HUES48 (cell line): ENCODE measurements around the gene CTSH.

Source experiments
- H3K27ac ChIP-seq: one replicate; pipeline ENCODE4 v1.7.0; 2013; ENCODE audit warnings: low read depth, low read length, inconsistent platforms
- H3K27me3 ChIP-seq: 2 replicates; pipeline ENCODE4 v1.6.1; 2013; ENCODE audit warnings: mild to moderate bottlenecking, low read length; ENCODE audit not compliant: control insufficient read depth, insufficient read depth
- H3K36me3 ChIP-seq: 2 replicates; pipeline ENCODE4 v1.6.1; 2013; ENCODE audit warnings: low read length; ENCODE audit not compliant: control insufficient read depth, insufficient read depth
- H3K4me1 ChIP-seq: 2 replicates; pipeline ENCODE4 v1.6.1; 2013; ENCODE audit warnings: mild to moderate bottlenecking, low read length; ENCODE audit not compliant: control insufficient read depth, insufficient read depth
- H3K4me3 ChIP-seq: 2 replicates; pipeline ENCODE4 v1.5.1; 2013; ENCODE audit warnings: mild to moderate bottlenecking, low read depth, low read length
- H3K9ac ChIP-seq: 2 replicates; pipeline ENCODE4 v1.6.1; 2013; ENCODE audit warnings: mild to moderate bottlenecking, low read depth, low read length, moderate library complexity
- H3K9me3 ChIP-seq: 2 replicates; pipeline ENCODE4 v1.6.1; 2013; ENCODE audit warnings: low read length; ENCODE audit not compliant: control insufficient read depth, insufficient read depth

The CTSH gene

GRCh38 chr15:78937132-78937739 lies 7.6 kb downstream of the CTSH start:
- Histone ChIP-seq H3K4me3 (no peak overlapping the region), H3K27ac (no peak overlapping the region), H3K27me3 (no peaks in the 10 kb centered on the region), H3K4me1 (no peaks in the 10 kb centered on the region), H3K9ac (no peak overlapping the region), H3K36me3 (no peaks in the 10 kb centered on the region), H3K9me3 (no peaks in the 10 kb centered on the region)

DNA sequence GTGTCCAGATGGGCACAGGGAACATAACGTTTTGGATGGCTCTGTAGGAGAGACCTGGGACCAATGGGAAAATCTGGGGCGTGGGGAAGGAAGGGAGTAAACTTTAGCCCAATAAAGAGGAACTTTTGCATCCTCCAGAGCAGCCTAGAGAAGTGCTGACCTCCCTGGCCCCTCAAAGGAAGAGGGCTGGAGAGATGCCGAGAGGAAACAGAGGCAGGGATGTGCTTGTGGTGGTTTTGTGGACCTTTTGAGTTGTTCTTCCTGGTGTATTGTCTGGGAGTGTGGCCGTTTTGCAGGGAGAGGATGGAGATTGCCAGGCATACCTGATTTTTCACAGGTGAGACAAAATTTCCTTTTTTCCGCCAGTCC lies 10.2 kb downstream of the CTSH start:
- Histone ChIP-seq H3K9ac (no peak overlapping the region), H3K4me1 (no peaks in the 10 kb centered on the region), H3K9me3 (no peaks in the 10 kb centered on the region), H3K36me3 (no peaks in the 10 kb centered on the region), H3K27ac (no peak overlapping the region), H3K4me3 (no peak overlapping the region), H3K27me3 (no peaks in the 10 kb centered on the region)

- Histone ChIP-seq H3K27ac (no peak overlapping the region), H3K4me1 (no peaks in the 10 kb centered on the region), H3K9me3 (no peaks in the 10 kb centered on the region), H3K4me3 (no peak overlapping the region), H3K9ac (no peak overlapping the region), H3K36me3 (no peaks in the 10 kb centered on the region), H3K27me3 (no peaks in the 10 kb centered on the region)
These were observed 10.8 kb downstream of the CTSH start for GRCh38 chr15:78933823-78934654.

GRCh38 chr15:78933187-78933822 lies 11.5 kb downstream of the CTSH start:
- Histone ChIP-seq H3K27me3 (no peaks in the 10 kb centered on the region), H3K4me1 (no peaks in the 10 kb centered on the region), H3K27ac (no peak overlapping the region), H3K9me3 (no peaks in the 10 kb centered on the region), H3K36me3 (no peaks in the 10 kb centered on the region), H3K9ac (no peak overlapping the region), H3K4me3 (no peak overlapping the region)

- Histone ChIP-seq H3K4me1 (no peaks in the 10 kb centered on the region), H3K27me3 (no peaks in the 10 kb centered on the region), H3K27ac (no peak overlapping the region), H3K9ac (no peak overlapping the region), H3K9me3 (no peaks in the 10 kb centered on the region), H3K4me3 (no peak overlapping the region), H3K36me3 (no peaks in the 10 kb centered on the region)
These were observed 12.5 kb downstream of the CTSH start for GRCh38 chr15:78932258-78932808.

DNA sequence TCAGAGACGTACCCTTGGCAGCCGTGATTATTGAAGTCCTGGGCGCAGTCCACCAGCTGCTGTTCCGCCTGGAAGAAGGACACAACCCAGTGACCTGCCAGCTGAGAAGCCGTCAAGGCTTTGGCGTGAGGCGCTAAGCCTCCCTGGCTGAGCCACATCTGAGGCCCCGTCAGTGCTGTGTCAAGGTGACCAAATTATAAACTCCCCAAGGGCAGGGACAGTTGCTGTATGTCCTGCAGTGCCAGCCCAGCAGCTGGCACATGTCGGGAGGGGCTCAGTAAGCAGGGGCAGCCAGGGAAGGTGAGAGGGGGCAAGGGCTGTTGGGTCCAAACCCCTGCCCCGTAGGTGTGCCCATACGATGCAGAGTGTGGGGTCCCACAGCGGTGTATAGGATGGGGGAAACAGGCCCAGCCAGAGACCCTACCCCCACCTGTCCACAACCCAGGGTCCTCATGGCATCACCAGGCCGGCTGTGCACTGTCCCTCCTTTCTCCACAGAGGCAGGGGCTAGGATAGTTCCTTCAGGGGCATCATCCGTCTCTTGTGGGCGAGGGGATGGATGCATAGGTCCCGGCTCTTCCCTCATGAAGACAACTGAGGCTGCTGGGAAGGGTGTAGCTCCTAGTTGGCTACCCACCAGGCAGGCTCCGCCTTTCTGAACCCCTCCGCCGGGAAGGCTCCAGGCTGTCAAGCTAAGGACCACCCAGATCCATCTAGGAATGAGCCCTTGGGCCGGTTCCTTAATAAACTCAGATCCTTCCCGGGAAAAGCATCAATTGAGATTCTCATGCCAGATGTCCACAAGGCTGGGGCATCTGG lies 13.2 kb downstream of the CTSH start:
- Histone ChIP-seq H3K27me3 (no peaks in the 10 kb centered on the region), H3K27ac (no peak overlapping the region), H3K9me3 (no peaks in the 10 kb centered on the region), H3K4me3 (no peak overlapping the region), H3K36me3 (no peaks in the 10 kb centered on the region), H3K9ac (no peak overlapping the region), H3K4me1 (no peaks in the 10 kb centered on the region)

DNA sequence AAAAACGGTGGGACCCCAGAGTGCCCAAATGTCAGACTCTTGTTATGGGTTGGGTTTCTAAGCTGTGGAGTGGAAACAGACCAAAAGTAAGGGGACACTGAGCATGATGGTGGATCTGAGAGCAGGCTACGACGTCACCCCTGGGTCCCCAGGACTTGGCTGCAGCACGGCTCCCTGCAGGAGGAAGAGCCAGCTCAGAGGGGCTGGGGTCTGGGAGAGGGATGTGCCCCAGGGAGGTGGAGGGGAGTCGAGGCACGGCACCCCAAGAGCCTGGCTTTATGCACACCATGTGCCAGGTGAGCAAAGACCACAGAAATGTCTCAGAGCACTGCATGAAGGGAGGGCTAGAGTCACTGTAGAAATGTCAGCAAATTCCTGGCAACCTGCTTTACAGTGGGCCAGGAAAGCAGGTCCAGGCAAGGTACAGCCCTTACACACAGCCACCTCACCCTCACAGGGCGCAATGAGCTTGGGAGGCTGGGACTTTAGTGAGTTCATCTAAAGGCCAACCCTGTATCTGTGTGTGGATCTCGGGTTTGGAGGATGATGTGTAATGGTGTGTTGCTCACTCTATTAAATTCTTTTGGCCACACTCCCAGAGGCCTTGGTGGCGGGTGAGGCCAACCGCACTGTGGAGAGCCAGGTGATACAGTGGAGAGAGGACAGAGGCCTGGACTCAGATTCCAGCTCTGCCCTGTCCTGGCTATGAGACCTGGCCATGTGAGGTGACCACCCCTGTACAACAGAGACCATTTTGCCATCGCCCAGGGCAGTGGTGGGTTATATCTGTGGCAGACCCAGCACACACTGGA lies 14.1 kb downstream of the CTSH start:
- no peak overlapping the region for H3K27ac ChIP-seq
- H3K36me3 ChIP-seq, result no peaks in the 10 kb centered on the region
- no peak overlapping the region for H3K9ac ChIP-seq

GRCh38 chr15:78929536-78930264 lies 15.1 kb downstream of the CTSH start:
- H3K27ac ChIP-seq, result no peak overlapping the region
- no peaks in the 10 kb centered on the region for H3K27me3 ChIP-seq
- H3K4me1 ChIP-seq, result no peaks in the 10 kb centered on the region
- H3K4me3 ChIP-seq, result no peak overlapping the region
- no peaks in the 10 kb centered on the region for H3K9me3 ChIP-seq
- H3K36me3 ChIP-seq, result no peaks in the 10 kb centered on the region
- no peak overlapping the region for H3K9ac ChIP-seq

More for the DNA sequence above, 14.1 kb downstream of the CTSH start:
- Histone ChIP-seq H3K4me3 (no peak overlapping the region), H3K27me3 (no peaks in the 10 kb centered on the region), H3K4me1 (no peaks in the 10 kb centered on the region), H3K9me3 (no peaks in the 10 kb centered on the region)

GRCh38 chr15:78928616-78929093 lies 16.2 kb downstream of the CTSH start:
- Histone ChIP-seq H3K36me3 (peaks cover 2% of the 10 kb centered on the region; the same call in 1 of the 2 replicates), H3K27ac (no peak overlapping the region), H3K4me1 (no peaks in the 10 kb centered on the region), H3K9ac (no peak overlapping the region), H3K4me3 (no peak overlapping the region), H3K9me3 (no peaks in the 10 kb centered on the region), H3K27me3 (no peaks in the 10 kb centered on the region)
